IMR-90 (cell line): Measurements from ENCODE around the gene MAGI1. TPM values are rescaled to one million over a fixed set of nuclear protein-coding genes. Genes with fewer than 3 reads are reported as not detected.
A peak's percentile ranks its signal among the peaks of the same experiment; 100 is the strongest.

Source experiments
- ATAC-seq: fragments of 200-7000 bp; cut with Tn5 transposase; 2 replicates; pipeline ENCODE4 v1.9.1; 2020; ENCODE audit warnings: low read depth, mild to moderate bottlenecking, moderate library complexity
- BruUV-seq: library from RNA; stranded (reverse); fragments of 400-500 nt; replicated peaks from 2 replicates; lab custom pipeline; 2021; lab: Mats Ljungman, UMichigan
- CTCF ChIA-PET: fragments of 300-600 bp; formaldehyde crosslinking; extraction: SDS; loops from one replicate; lab custom pipeline; 2021; ENCODE audit warnings: antibody characterized with exemption; lab: Yijun Ruan, JAX
- POLR2A ChIA-PET: fragments of 300-600 bp; sonication (Branson Sonifier 250); formaldehyde crosslinking; loops from one replicate; lab custom pipeline; 2022; ENCODE audit warnings: antibody characterized with exemption; ENCODE audit not compliant: unreplicated experiment; lab: Charles Lee
- DNase-seq: peaks from one replicate; pipeline ENCODE4 v3.0.0; 2013
- H2AFZ ChIP-seq: replicated peaks from 2 replicates; pipeline ENCODE3; 2013; ENCODE audit warnings: low read length, mild to moderate bottlenecking; ENCODE audit not compliant: poor library complexity
- H2AK5ac ChIP-seq: 2 replicates; pipeline ENCODE4 v1.6.1; 2013; ENCODE audit warnings: low read depth, low read length, inconsistent platforms
- H2AK9ac ChIP-seq: replicated peaks from 2 replicates; pipeline ENCODE3; 2013; ENCODE audit warnings: mild to moderate bottlenecking, low read depth, low read length, moderate library complexity; ENCODE audit not compliant: poor library complexity
- H2BK120ac ChIP-seq: 2 replicates; pipeline ENCODE4 v1.6.1; 2013; ENCODE audit warnings: low read depth, low read length, inconsistent platforms
- H2BK15ac ChIP-seq: 3 replicates; pipeline ENCODE4 v1.6.1; 2013; ENCODE audit warnings: low read depth, low read length, inconsistent platforms
- H2BK20ac ChIP-seq: 2 replicates; pipeline ENCODE4 v1.6.1; 2013; ENCODE audit warnings: low read depth, mild to moderate bottlenecking, inconsistent platforms, low read length, moderate library complexity
- H2BK5ac ChIP-seq: 2 replicates; pipeline ENCODE4 v1.6.1; 2013; ENCODE audit warnings: mild to moderate bottlenecking, low read depth, low read length, inconsistent platforms; ENCODE audit not compliant: poor library complexity, severe bottlenecking
- H3K14ac ChIP-seq: replicated peaks from 2 replicates; pipeline ENCODE4 v1.6.1; 2013; ENCODE audit warnings: low read depth, low read length, inconsistent platforms
- H3K18ac ChIP-seq: 2 replicates; pipeline ENCODE4 v1.6.1; 2013; ENCODE audit warnings: low read depth, low read length, control low read depth
- H3K23ac ChIP-seq: 2 replicates; pipeline ENCODE4 v1.6.1; 2013; ENCODE audit warnings: low read depth, low read length, inconsistent platforms
- H3K27ac ChIP-seq: 2 replicates; pipeline ENCODE4 v1.5.1; 2013; ENCODE audit warnings: mild to moderate bottlenecking, control low read depth, low read length; ENCODE audit not compliant: insufficient read depth
- H3K27me3 ChIP-seq: 2 replicates; pipeline ENCODE4 v1.6.1; 2013; ENCODE audit warnings: low read length; ENCODE audit not compliant: control insufficient read depth, insufficient read depth
- H3K36me3 ChIP-seq: 2 replicates; pipeline ENCODE4 v1.6.1; 2013; ENCODE audit warnings: low read length, mixed read lengths; ENCODE audit not compliant: control insufficient read depth, insufficient read depth
- H3K4ac ChIP-seq: 2 replicates; pipeline ENCODE4 v1.6.1; 2013; ENCODE audit warnings: low read depth, low read length, inconsistent platforms
- H3K4me1 ChIP-seq: 2 replicates; pipeline ENCODE4 v1.6.1; 2013; ENCODE audit warnings: low read length, mixed read lengths; ENCODE audit not compliant: control insufficient read depth, insufficient read depth
- H3K4me2 ChIP-seq: 2 replicates; pipeline ENCODE4 v1.6.1; 2013; ENCODE audit warnings: low read depth, mild to moderate bottlenecking, control low read depth, low read length, moderate library complexity
- H3K4me3 ChIP-seq: 2 replicates; pipeline ENCODE4 v1.5.1; 2013; ENCODE audit warnings: low read depth, mild to moderate bottlenecking, control low read depth, low read length, moderate library complexity; ENCODE audit not compliant: insufficient read depth
- H3K56ac ChIP-seq: 2 replicates; pipeline ENCODE4 v1.6.1; 2013; ENCODE audit warnings: low read length, inconsistent platforms; ENCODE audit not compliant: insufficient read depth; ENCODE audit errors: extremely low read depth
- H3K79me1 ChIP-seq, 2 experiments: 2 replicates each; pipeline ENCODE4 v1.6.1; 2013; ENCODE audit warnings: low read length in 2 of 2, inconsistent platforms in 1 of 2, low read depth in 1 of 2
- H3K9ac ChIP-seq: 2 replicates; pipeline ENCODE4 v1.6.1; 2013; ENCODE audit warnings: low read depth, low read length, control low read depth
- H3K9me1 ChIP-seq: 2 replicates; pipeline ENCODE4 v1.6.1; 2013; ENCODE audit warnings: low read length, inconsistent platforms; ENCODE audit not compliant: insufficient read depth
- H3K9me3 ChIP-seq: 2 replicates; pipeline ENCODE4 v1.6.1; 2013; ENCODE audit warnings: low read length; ENCODE audit not compliant: control insufficient read depth, insufficient read depth
- H4K20me1 ChIP-seq: 2 replicates; pipeline ENCODE4 v1.6.1; 2013; ENCODE audit warnings: low read length, inconsistent platforms; ENCODE audit not compliant: insufficient read depth
- H4K5ac ChIP-seq: 2 replicates; pipeline ENCODE4 v1.6.1; 2013; ENCODE audit warnings: mild to moderate bottlenecking, low read depth, low read length, control low read depth
- H4K8ac ChIP-seq, 2 experiments: 2 replicates each; pipeline ENCODE4 v1.6.1; 2013; ENCODE audit warnings: low read depth in 2 of 2, low read length in 2 of 2, control low read depth in 1 of 2, inconsistent platforms in 1 of 2
- H4K91ac ChIP-seq: 2 replicates; pipeline ENCODE4 v1.6.1; 2013; ENCODE audit warnings: low read depth, low read length, inconsistent platforms; ENCODE audit not compliant: insufficient read depth
- MAFK ChIP-seq: IDR thresholded peaks from 2 replicates; pipeline ENCODE4 v1.6.1; 2012; ENCODE audit warnings: low read depth, low read length, improper control_type of control experiment
- USF2 ChIP-seq: fragments of 150-350 bp; IDR thresholded peaks from 2 replicates; pipeline ENCODE4 v1.6.1; 2017; ENCODE audit warnings: mild to moderate bottlenecking, antibody characterized with exemption, low read length, low read depth
- WGBS, 2 experiments: methylation state at CpG; one replicate each; pipeline versions ENCODE4 v1.1.5 to v1.1.7; 2013; ENCODE audit warnings: missing lambda C conversion rate in 2 of 2; ENCODE audit not compliant: insufficient read length in 1 of 2; ENCODE audit errors: extremely low coverage in 2 of 2; 5-methylcytosine and 5-hydroxymethylcytosine counted together
- dilution Hi-C: fragments of 300-500 bp; cut with HindIII; formaldehyde crosslinking; loops from one replicate; pipeline ENCODE4 v1.14.3; 2018; ENCODE audit warnings: low sequenced_read_pairs; ENCODE audit not compliant: unreplicated experiment
- in situ Hi-C: fragments of 300-500 bp; cut with MboI; formaldehyde crosslinking; loops from 3 replicates; pipeline ENCODE4 v1.14.3; 2019; ENCODE audit warnings: low sequenced_read_pairs, inconsistent platforms, mixed read lengths
- intact Hi-C: fragments of 100-400 bp; cut with micrococcal nuclease; formaldehyde crosslinking; loops from 2 replicates; pipeline ENCODE4 v1.10.0; 2022
- polyA plus RNA-seq, 3 experiments: library from polyadenylated mRNA; depleted of rRNA; stranded (reverse); fragments of >200 nt; gene quantifications; 2 replicates each; pipeline ENCODE4 v1.2.3, GENCODE V29; 2012; ENCODE audit warnings: low replicate concordance in 1 of 3
- total RNA-seq: library from RNA; depleted of rRNA; stranded (reverse); fragments of >200 nt; gene quantifications from 2 replicates; pipeline ENCODE4 v1.2.3, GENCODE V29; 2012

Gene MAGI1
- total and polyA plus RNA-seq, 2 of the 4 experiments (the other 2 are of a cell fraction) = 14.5 to 24.2 TPM

GRCh38 chr3:65880350-65880749 is 158.4 kb downstream of the MAGI1 start:
- Histone ChIP-seq H3K36me3 (no peaks in the 10 kb centered on the region), H3K4me1 (peaks cover 6% of the 10 kb centered on the region; the same call in 1 of the 2 replicates), H2AFZ (no peak overlapping the region), H3K4me2 (no peak overlapping the region), H3K56ac (no peak overlapping the region), H4K5ac (no peak overlapping the region), H3K14ac (no peak overlapping the region), H3K27ac (no peak overlapping the region), H3K79me1 (peaks cover 30 to 73% of the 10 kb centered on the region in 2 experiments), H3K18ac (no peak overlapping the region), H2BK120ac (no peak overlapping the region), H2BK5ac (no peak overlapping the region), H2BK15ac (no peak overlapping the region), H3K9me3 (no peaks in the 10 kb centered on the region), H3K4me3 (no peak overlapping the region), H3K23ac (no peak overlapping the region), H4K20me1 (peaks cover 4% of the 10 kb centered on the region; the same call in 1 of the 2 replicates), H4K91ac (no peak overlapping the region), H3K9ac (no peak overlapping the region), H3K27me3 (no peaks in the 10 kb centered on the region), H2BK20ac (no peak overlapping the region), H3K4ac (no peak overlapping the region), H2AK5ac (no peak overlapping the region), H4K8ac (0 out of 4 replicates have a peak overlapping the region, but pooled peaks of 1 of the 2 experiments have one; percentile 19), H2AK9ac (no peak overlapping the region), H3K9me1 (peaks cover 9% of the 10 kb centered on the region; the same call in 1 of the 2 replicates)
- WGBS, 2 experiments = no CpG with 5 or more reads among the region's 4 CpGs
- ChIA-PET CTCF (no interaction called here), POLR2A (no interaction called here)
- DNase-seq = no peak
- dilution Hi-C loops (no loop called here), intact Hi-C loops (loop anchor here (10.0 kb wide), 1 partner anchor 254 kb away; no protein-coding TSS in a partner anchor), in situ Hi-C loops (no loop called here)
- ATAC-seq = no peak
- no TSS peak for BruUV-seq
- peak; percentile 30 for TF ChIP-seq MAFK
- TF ChIP-seq USF2 = no peak
